Prostate gland (tissue), 2 donors: ENCODE results near the gene BMP7. TPM values are rescaled to one million over a fixed set of nuclear protein-coding genes. Genes with fewer than 3 reads are reported as not detected.
"Not testable (repeated sequence)": the region's sequence is repeated elsewhere in the genome, so short reads cannot be mapped to it uniquely, and the experiment has no call there.

Experiments
- DNase-seq: peaks from one replicate; pipeline ENCODE4 v3.0.0-alpha.2; 2019; ENCODE audit warnings: low spot score
- H3K27ac ChIP-seq, 2 donors: fragments of 200-600 bp; sonication (generic); 2 replicates each; pipeline ENCODE4 v1.5.1; 2017 to 2019
- H3K27me3 ChIP-seq: fragments of 200-600 bp; sonication (generic); replicated peaks from 2 replicates; pipeline ENCODE4 v1.5.1; 2019; ENCODE audit not compliant: insufficient read depth
- H3K36me3 ChIP-seq, 2 donors: fragments of 200-600 bp; sonication (generic); 1 replicate in 1 of 2; 2 replicates in 1 of 2; pipeline versions ENCODE4 v1.5.1 to v1.8.1; 2017 to 2019
- H3K4me1 ChIP-seq: fragments of 200-600 bp; sonication (generic); replicated peaks from 2 replicates; pipeline ENCODE4 v1.5.1; 2019
- H3K4me3 ChIP-seq, 2 donors: fragments of 200-600 bp; sonication (generic); 2 replicates each; pipeline ENCODE4 v1.5.1; 2017 to 2019
- H3K9me3 ChIP-seq: fragments of 200-600 bp; sonication (generic); 2 replicates; pipeline ENCODE4 v1.5.1; 2017
- POLR2A ChIP-seq: fragments of 450-650 bp; IDR thresholded peaks from one replicate; pipeline ENCODE4 v1.6.1; 2016; ENCODE audit warnings: antibody characterized with exemption, mild to moderate bottlenecking
- POLR2AphosphoS5 ChIP-seq: sonication (generic); formaldehyde crosslinking; IDR thresholded peaks from one replicate; pipeline ENCODE4 v1.6.1; 2017; ENCODE audit warnings: antibody characterized with exemption
- WGBS: methylation state at CpG from one replicate; pipeline ENCODE4 v1.1.5; 2018; 5-methylcytosine and 5-hydroxymethylcytosine counted together
- intact Hi-C: fragments of 100-400 bp; cut with DNase I; formaldehyde crosslinking; loops from one replicate; pipeline ENCODE4 v1.14.2; 2022
- total RNA-seq, 2 donors: library from RNA; depleted of rRNA; stranded (reverse); fragments of >200 nt; gene quantifications; one replicate each; pipeline ENCODE4 v1.1.0, GENCODE V29; 2016
- TF ChIP-seq, protein P1 (sequence below), 4 experiments: fragments of 200-600 bp in 2 of 4; fragments of 450-650 bp in 2 of 4; sonication (generic) in 2 of 4; IDR thresholded peaks; 1 replicate in 3 of 4; 2 replicates in 1 of 4; pipeline ENCODE4 v1.5.1; 2016 to 2019; ENCODE audit warnings: antibody characterized with exemption in 4 of 4, mild to moderate bottlenecking in 2 of 4, moderate library complexity in 2 of 4

The BMP7 gene
- total RNA-seq, 2 donors from 2014 or later = 10.5 to 16.8 TPM

DNA sequence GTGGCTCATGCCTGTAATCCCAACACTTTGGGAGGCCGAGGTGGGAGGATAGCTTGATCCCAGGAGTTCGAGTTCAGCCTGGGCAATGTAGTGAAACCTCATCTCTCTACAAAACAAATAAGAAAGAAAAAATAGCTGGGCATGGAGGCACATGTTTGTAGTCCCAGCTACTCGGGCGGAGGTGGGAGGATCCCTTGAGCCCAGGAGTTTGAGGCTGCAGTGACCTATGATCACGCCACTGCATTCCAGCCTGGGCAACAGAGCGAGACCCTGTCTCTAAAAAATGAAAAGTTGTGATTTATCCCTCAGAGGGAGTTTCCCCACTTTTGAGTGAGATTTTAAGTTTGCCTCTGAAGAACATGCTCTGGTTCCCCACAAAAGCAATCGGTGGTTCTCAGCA, 17.4 kb upstream of the BMP7 start:
- WGBS = 74% methylated on average over 7 of the region's 7 CpGs
- H3K4me3 ChIP-seq = no peak overlapping the region
- no peaks in the 10 kb centered on the region for H3K9me3 ChIP-seq
- H3K4me1 ChIP-seq = peaks cover 4% of the 10 kb centered on the region
- no peak overlapping the region for H3K27ac ChIP-seq
- H3K36me3 ChIP-seq = no peaks in the 10 kb centered on the region
- no peak for DNase-seq
- no peaks in the 10 kb centered on the region for H3K27me3 ChIP-seq
- intact Hi-C loops = no loop called here
- TF ChIP-seq POLR2A (no peak), POLR2AphosphoS5 (no peak)
- TF ChIP-seq, protein P1, sequence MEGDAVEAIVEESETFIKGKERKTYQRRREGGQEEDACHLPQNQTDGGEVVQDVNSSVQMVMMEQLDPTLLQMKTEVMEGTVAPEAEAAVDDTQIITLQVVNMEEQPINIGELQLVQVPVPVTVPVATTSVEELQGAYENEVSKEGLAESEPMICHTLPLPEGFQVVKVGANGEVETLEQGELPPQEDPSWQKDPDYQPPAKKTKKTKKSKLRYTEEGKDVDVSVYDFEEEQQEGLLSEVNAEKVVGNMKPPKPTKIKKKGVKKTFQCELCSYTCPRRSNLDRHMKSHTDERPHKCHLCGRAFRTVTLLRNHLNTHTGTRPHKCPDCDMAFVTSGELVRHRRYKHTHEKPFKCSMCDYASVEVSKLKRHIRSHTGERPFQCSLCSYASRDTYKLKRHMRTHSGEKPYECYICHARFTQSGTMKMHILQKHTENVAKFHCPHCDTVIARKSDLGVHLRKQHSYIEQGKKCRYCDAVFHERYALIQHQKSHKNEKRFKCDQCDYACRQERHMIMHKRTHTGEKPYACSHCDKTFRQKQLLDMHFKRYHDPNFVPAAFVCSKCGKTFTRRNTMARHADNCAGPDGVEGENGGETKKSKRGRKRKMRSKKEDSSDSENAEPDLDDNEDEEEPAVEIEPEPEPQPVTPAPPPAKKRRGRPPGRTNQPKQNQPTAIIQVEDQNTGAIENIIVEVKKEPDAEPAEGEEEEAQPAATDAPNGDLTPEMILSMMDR (IDR thresholded peaks at IDR 0.05) = no peak

DNA sequence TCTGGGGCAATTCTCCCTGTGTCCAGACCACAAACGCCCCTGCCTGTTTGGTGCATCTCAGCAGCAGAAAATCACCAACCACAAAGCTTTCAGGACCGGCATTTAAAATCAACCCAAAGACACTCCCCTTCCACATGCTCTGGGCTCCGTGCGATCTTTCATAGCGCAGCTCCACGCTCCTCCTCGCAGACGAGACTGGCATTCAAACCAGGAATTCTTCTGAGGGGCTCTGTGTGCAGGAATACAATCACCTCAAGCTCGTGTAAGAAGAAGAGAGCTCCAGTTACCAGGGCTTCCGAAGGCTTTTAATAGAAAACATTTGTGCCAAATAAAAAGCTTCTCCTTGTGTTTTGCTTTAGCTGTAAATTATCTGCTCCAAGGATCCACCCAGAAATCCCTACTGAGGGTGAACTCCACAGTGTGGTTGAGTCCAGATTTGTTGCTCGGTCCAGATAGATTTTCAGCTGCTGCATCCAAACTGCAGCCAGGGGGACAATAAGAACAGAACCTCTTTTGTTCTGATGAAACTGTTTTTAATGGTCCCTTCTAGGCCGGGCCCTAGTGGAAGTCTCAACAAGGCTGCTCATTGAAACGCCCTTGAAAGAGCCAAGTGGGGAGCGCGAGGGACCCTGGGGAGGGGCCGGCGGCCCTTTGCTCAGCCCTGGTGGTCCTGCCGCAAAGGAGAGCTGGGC, 16.4 kb upstream of the BMP7 start:
- Histone ChIP-seq H3K27me3 (no peaks in the 10 kb centered on the region), H3K36me3 (no peaks in the 10 kb centered on the region), H3K9me3 (no peaks in the 10 kb centered on the region), H3K4me1 (no peaks in the 10 kb centered on the region), H3K4me3 (no peak overlapping the region), H3K27ac (no peak overlapping the region)
- intact Hi-C loops = no loop called here
- 14% methylated on average over 18 of the region's 18 CpGs for WGBS
- TF ChIP-seq POLR2AphosphoS5 = no peak
- TF ChIP-seq, protein P1 (IDR thresholded peaks at IDR 0.05) = no peak
- TF ChIP-seq POLR2A = no peak
- no peak for DNase-seq

DNA sequence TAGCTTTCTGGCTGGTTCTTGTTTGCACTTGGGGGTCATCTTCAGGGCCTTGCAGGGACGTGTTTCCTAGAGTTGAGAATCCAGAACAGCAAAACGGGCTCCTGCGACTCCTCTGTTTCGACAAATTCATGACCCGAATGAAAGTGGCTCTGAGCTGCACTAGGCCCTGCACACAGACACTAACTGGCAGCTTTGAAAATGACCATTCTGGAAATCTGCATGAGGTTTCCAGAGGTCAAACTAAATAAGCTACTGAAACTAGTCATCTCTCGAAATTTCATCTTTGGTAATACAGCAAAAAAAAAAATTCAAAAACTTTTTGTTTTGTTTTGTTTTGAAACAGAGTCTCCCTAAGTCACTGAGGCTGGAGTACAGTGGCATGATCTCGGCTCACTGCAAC, 15.5 kb upstream of the BMP7 start:
- intact Hi-C loops = no loop called here

DNA sequence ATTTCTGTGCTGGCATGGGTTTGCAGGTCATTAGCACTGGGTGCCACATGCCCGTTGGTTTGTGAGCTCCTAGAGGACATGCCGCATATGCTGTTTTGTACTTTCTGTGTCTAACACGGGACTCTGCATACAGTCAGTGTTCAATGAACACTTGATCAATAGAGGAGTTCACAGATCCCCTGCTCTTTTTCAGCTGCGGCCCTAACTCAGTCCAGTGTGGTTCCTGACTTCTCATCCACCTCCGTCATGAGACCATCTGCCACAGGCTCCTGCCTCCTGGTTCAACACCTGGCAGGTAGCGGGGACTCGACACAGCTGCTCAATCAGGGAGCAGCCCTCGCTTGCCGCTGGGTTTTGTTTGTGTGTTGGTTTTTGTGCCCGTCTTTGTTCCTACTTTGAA, 13.8 kb upstream of the BMP7 start:
- TF ChIP-seq POLR2A = no peak
- no peak for TF ChIP-seq POLR2AphosphoS5
- TF ChIP-seq, protein P1 (IDR thresholded peaks at IDR 0.05) = no peak
- intact Hi-C loops = no loop called here
- Histone ChIP-seq H3K9me3 (no peaks in the 10 kb centered on the region), H3K27ac (no peak overlapping the region), H3K4me1 (no peaks in the 10 kb centered on the region), H3K27me3 (no peaks in the 10 kb centered on the region), H3K36me3 (no peaks in the 10 kb centered on the region), H3K4me3 (no peak overlapping the region)
- 93% methylated on average over 10 of the region's 10 CpGs for WGBS
- no peak for DNase-seq

More for the DNA sequence above, 15.5 kb upstream of the BMP7 start:
- no peaks in the 10 kb centered on the region for H3K4me1 ChIP-seq
- H3K36me3 ChIP-seq = no peaks in the 10 kb centered on the region
- DNase-seq = no peak
- H3K27me3 ChIP-seq = no peaks in the 10 kb centered on the region
- H3K9me3 ChIP-seq = no peaks in the 10 kb centered on the region
- no peak overlapping the region for H3K4me3 ChIP-seq
- 93% methylated on average over 7 of the region's 7 CpGs for WGBS
- H3K27ac ChIP-seq = no peak overlapping the region
- TF ChIP-seq, protein P1 (IDR thresholded peaks at IDR 0.05) = no peak
- TF ChIP-seq POLR2A (no peak), POLR2AphosphoS5 (no peak)

DNA sequence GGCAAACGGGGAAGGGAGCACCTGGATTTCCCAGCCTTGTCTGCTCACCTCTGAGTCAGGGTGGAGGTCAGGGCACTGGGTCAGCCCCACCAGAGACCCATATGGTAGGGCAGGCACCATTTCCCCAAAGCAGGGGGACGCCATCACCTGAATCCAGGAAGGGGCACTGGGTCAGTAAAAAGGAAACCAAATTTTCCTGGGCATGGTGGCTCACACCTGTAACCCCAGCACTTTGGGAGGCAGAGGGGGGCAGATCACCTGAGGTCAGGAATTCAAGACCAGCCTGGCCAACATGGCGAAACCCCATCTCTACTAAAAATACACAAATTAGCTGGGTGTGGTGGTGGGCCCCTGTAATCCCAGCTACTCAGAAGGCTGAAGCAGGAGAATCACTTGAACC, 13.1 kb upstream of the BMP7 start:
- H3K4me1 ChIP-seq, H3K4me3 ChIP-seq, H3K9me3 ChIP-seq, H3K27me3 ChIP-seq, intact Hi-C loops, DNase-seq, H3K36me3 ChIP-seq, H3K27ac ChIP-seq: not testable (repeated sequence)
- WGBS = 95% methylated on average over 3 of the region's 3 CpGs
